SIG-M5 (cell line): Measurements from ENCODE around the gene BUB1B.

ENCODE experiments used
- DNase-seq: peaks from one replicate; lab custom pipeline; 2025; lab: John Stamatoyannopoulos, UW

The BUB1B gene

GRCh38 chr15:40252438-40253166 is 91.7 kb downstream of the BUB1B start:
- no peak for DNase-seq

- no peak for DNase-seq
Measured at GRCh38 chr15:40253167-40253790, 92.4 kb downstream of the BUB1B start.

GRCh38 chr15:40254452-40254851 is 93.6 kb downstream of the BUB1B start:
- DNase-seq: no peak

- no peak for DNase-seq
Measured at GRCh38 chr15:40255033-40255432, 94.2 kb downstream of the BUB1B start.

- DNase-seq: no peak
Measured at GRCh38 chr15:40256638-40257235, 95.9 kb downstream of the BUB1B start.

- DNase-seq: no peak
Measured at GRCh38 chr15:40257656-40258450, 97.0 kb downstream of the BUB1B start.

- DNase-seq: no peak
Measured at GRCh38 chr15:40258544-40258943, 97.7 kb downstream of the BUB1B start.

GRCh38 chr15:40259021-40259420 is 98.2 kb downstream of the BUB1B start:
- DNase-seq: no peak

- no peak for DNase-seq
Measured at GRCh38 chr15:40263024-40263754, 102.3 kb downstream of the BUB1B start.

GRCh38 chr15:40264321-40265153 is 103.7 kb downstream of the BUB1B start:
- no peak for DNase-seq

GRCh38 chr15:40265355-40265754 is 104.5 kb downstream of the BUB1B start:
- no peak for DNase-seq

- DNase-seq: no peak
Measured at GRCh38 chr15:40265875-40266274, 105.0 kb downstream of the BUB1B start.

GRCh38 chr15:40266828-40267304 is 106.0 kb downstream of the BUB1B start:
- no peak for DNase-seq

GRCh38 chr15:40267670-40268069 is 106.8 kb downstream of the BUB1B start:
- no peak for DNase-seq

- no peak for DNase-seq
Measured at GRCh38 chr15:40269604-40270003, 108.7 kb downstream of the BUB1B start.

GRCh38 chr15:40270246-40270995 is 109.6 kb downstream of the BUB1B start:
- DNase-seq: no peak
